IMR-90 (cell line): ENCODE results near the gene NRCAM. TPM values are rescaled to one million over a fixed set of nuclear protein-coding genes. Genes with fewer than 3 reads are reported as not detected.

ENCODE experiments used
- ATAC-seq: fragments of 200-7000 bp; cut with Tn5 transposase; 2 replicates; pipeline ENCODE4 v1.9.1; 2020; ENCODE audit warnings: low read depth, mild to moderate bottlenecking, moderate library complexity
- BruUV-seq: library from RNA; stranded (reverse); fragments of 400-500 nt; replicated peaks from 2 replicates; lab custom pipeline; 2021; lab: Mats Ljungman, UMichigan
- CTCF ChIA-PET: fragments of 300-600 bp; formaldehyde crosslinking; extraction: SDS; loops from one replicate; lab custom pipeline; 2021; ENCODE audit warnings: antibody characterized with exemption; lab: Yijun Ruan, JAX
- POLR2A ChIA-PET: fragments of 300-600 bp; sonication (Branson Sonifier 250); formaldehyde crosslinking; loops from one replicate; lab custom pipeline; 2022; ENCODE audit warnings: antibody characterized with exemption; ENCODE audit not compliant: unreplicated experiment; lab: Charles Lee
- DNase-seq: peaks from one replicate; pipeline ENCODE4 v3.0.0; 2013
- H2AFZ ChIP-seq: replicated peaks from 2 replicates; pipeline ENCODE3; 2013; ENCODE audit warnings: low read length, mild to moderate bottlenecking; ENCODE audit not compliant: poor library complexity
- H2AK5ac ChIP-seq: 2 replicates; pipeline ENCODE4 v1.6.1; 2013; ENCODE audit warnings: low read depth, low read length, inconsistent platforms
- H2AK9ac ChIP-seq: replicated peaks from 2 replicates; pipeline ENCODE3; 2013; ENCODE audit warnings: mild to moderate bottlenecking, low read depth, low read length, moderate library complexity; ENCODE audit not compliant: poor library complexity
- H2BK120ac ChIP-seq: 2 replicates; pipeline ENCODE4 v1.6.1; 2013; ENCODE audit warnings: low read depth, low read length, inconsistent platforms
- H2BK15ac ChIP-seq: 3 replicates; pipeline ENCODE4 v1.6.1; 2013; ENCODE audit warnings: low read depth, low read length, inconsistent platforms
- H2BK20ac ChIP-seq: 2 replicates; pipeline ENCODE4 v1.6.1; 2013; ENCODE audit warnings: low read depth, mild to moderate bottlenecking, inconsistent platforms, low read length, moderate library complexity
- H2BK5ac ChIP-seq: 2 replicates; pipeline ENCODE4 v1.6.1; 2013; ENCODE audit warnings: mild to moderate bottlenecking, low read depth, low read length, inconsistent platforms; ENCODE audit not compliant: poor library complexity, severe bottlenecking
- H3K14ac ChIP-seq: replicated peaks from 2 replicates; pipeline ENCODE4 v1.6.1; 2013; ENCODE audit warnings: low read depth, low read length, inconsistent platforms
- H3K18ac ChIP-seq: 2 replicates; pipeline ENCODE4 v1.6.1; 2013; ENCODE audit warnings: low read depth, low read length, control low read depth
- H3K23ac ChIP-seq: 2 replicates; pipeline ENCODE4 v1.6.1; 2013; ENCODE audit warnings: low read depth, low read length, inconsistent platforms
- H3K27ac ChIP-seq: 2 replicates; pipeline ENCODE4 v1.5.1; 2013; ENCODE audit warnings: mild to moderate bottlenecking, control low read depth, low read length; ENCODE audit not compliant: insufficient read depth
- H3K27me3 ChIP-seq: 2 replicates; pipeline ENCODE4 v1.6.1; 2013; ENCODE audit warnings: low read length; ENCODE audit not compliant: control insufficient read depth, insufficient read depth
- H3K36me3 ChIP-seq: 2 replicates; pipeline ENCODE4 v1.6.1; 2013; ENCODE audit warnings: low read length, mixed read lengths; ENCODE audit not compliant: control insufficient read depth, insufficient read depth
- H3K4ac ChIP-seq: 2 replicates; pipeline ENCODE4 v1.6.1; 2013; ENCODE audit warnings: low read depth, low read length, inconsistent platforms
- H3K4me1 ChIP-seq: 2 replicates; pipeline ENCODE4 v1.6.1; 2013; ENCODE audit warnings: low read length, mixed read lengths; ENCODE audit not compliant: control insufficient read depth, insufficient read depth
- H3K4me2 ChIP-seq: 2 replicates; pipeline ENCODE4 v1.6.1; 2013; ENCODE audit warnings: low read depth, mild to moderate bottlenecking, control low read depth, low read length, moderate library complexity
- H3K4me3 ChIP-seq: 2 replicates; pipeline ENCODE4 v1.5.1; 2013; ENCODE audit warnings: low read depth, mild to moderate bottlenecking, control low read depth, low read length, moderate library complexity; ENCODE audit not compliant: insufficient read depth
- H3K56ac ChIP-seq: 2 replicates; pipeline ENCODE4 v1.6.1; 2013; ENCODE audit warnings: low read length, inconsistent platforms; ENCODE audit not compliant: insufficient read depth; ENCODE audit errors: extremely low read depth
- H3K79me1 ChIP-seq, 2 experiments: 2 replicates each; pipeline ENCODE4 v1.6.1; 2013; ENCODE audit warnings: low read length in 2 of 2, inconsistent platforms in 1 of 2, low read depth in 1 of 2
- H3K9ac ChIP-seq: 2 replicates; pipeline ENCODE4 v1.6.1; 2013; ENCODE audit warnings: low read depth, low read length, control low read depth
- H3K9me1 ChIP-seq: 2 replicates; pipeline ENCODE4 v1.6.1; 2013; ENCODE audit warnings: low read length, inconsistent platforms; ENCODE audit not compliant: insufficient read depth
- H3K9me3 ChIP-seq: 2 replicates; pipeline ENCODE4 v1.6.1; 2013; ENCODE audit warnings: low read length; ENCODE audit not compliant: control insufficient read depth, insufficient read depth
- H4K20me1 ChIP-seq: 2 replicates; pipeline ENCODE4 v1.6.1; 2013; ENCODE audit warnings: low read length, inconsistent platforms; ENCODE audit not compliant: insufficient read depth
- H4K5ac ChIP-seq: 2 replicates; pipeline ENCODE4 v1.6.1; 2013; ENCODE audit warnings: mild to moderate bottlenecking, low read depth, low read length, control low read depth
- H4K8ac ChIP-seq, 2 experiments: 2 replicates each; pipeline ENCODE4 v1.6.1; 2013; ENCODE audit warnings: low read depth in 2 of 2, low read length in 2 of 2, control low read depth in 1 of 2, inconsistent platforms in 1 of 2
- H4K91ac ChIP-seq: 2 replicates; pipeline ENCODE4 v1.6.1; 2013; ENCODE audit warnings: low read depth, low read length, inconsistent platforms; ENCODE audit not compliant: insufficient read depth
- BHLHE40 ChIP-seq: fragments of 150-350 bp; IDR thresholded peaks from 2 replicates; pipeline ENCODE4 v1.6.1; 2016; ENCODE audit warnings: mild to moderate bottlenecking, low read depth, low read length
- CEBPB ChIP-seq: IDR thresholded peaks from 2 replicates; pipeline ENCODE4 v1.6.1; 2012; ENCODE audit warnings: low read depth, low read length, improper control_type of control experiment
- CTCF ChIP-seq: conservative IDR thresholded peaks from 2 replicates; pipeline ENCODE4 v1.5.1; 2012; ENCODE audit warnings: mild to moderate bottlenecking, low read depth, low read length, improper control_type of control experiment
- FOS ChIP-seq: fragments of 150-350 bp; IDR thresholded peaks from 2 replicates; pipeline ENCODE4 v1.6.1; 2016; ENCODE audit warnings: low read depth, low read length
- MAFK ChIP-seq: IDR thresholded peaks from 2 replicates; pipeline ENCODE4 v1.6.1; 2012; ENCODE audit warnings: low read depth, low read length, improper control_type of control experiment
- MXI1 ChIP-seq: IDR thresholded peaks from 2 replicates; pipeline ENCODE4 v1.6.1; 2012; ENCODE audit warnings: low read depth, mild to moderate bottlenecking, low read length, moderate library complexity, borderline replicate concordance
- NFE2L2 ChIP-seq: fragments of 150-350 bp; IDR thresholded peaks from 2 replicates; pipeline ENCODE4 v1.6.1; 2016; ENCODE audit warnings: low read depth, mild to moderate bottlenecking, low read length
- POLR2A ChIP-seq: IDR thresholded peaks from 2 replicates; pipeline ENCODE4 v1.6.1; 2012; ENCODE audit warnings: mild to moderate bottlenecking, low read depth, low read length
- RCOR1 ChIP-seq: IDR thresholded peaks from 2 replicates; pipeline ENCODE4 v1.6.1; 2012; ENCODE audit warnings: mild to moderate bottlenecking, low read length, improper control_type of control experiment; ENCODE audit not compliant: insufficient replicate concordance
- RFX5 ChIP-seq: IDR thresholded peaks from 2 replicates; pipeline ENCODE4 v1.8.0; 2012; ENCODE audit warnings: low read depth, mild to moderate bottlenecking, low read length, moderate library complexity
- WGBS, 2 experiments: methylation state at CpG; one replicate each; pipeline versions ENCODE4 v1.1.5 to v1.1.7; 2013; ENCODE audit warnings: missing lambda C conversion rate in 2 of 2; ENCODE audit not compliant: insufficient read length in 1 of 2; ENCODE audit errors: extremely low coverage in 2 of 2; 5-methylcytosine and 5-hydroxymethylcytosine counted together
- dilution Hi-C: fragments of 300-500 bp; cut with HindIII; formaldehyde crosslinking; loops from one replicate; pipeline ENCODE4 v1.14.3; 2018; ENCODE audit warnings: low sequenced_read_pairs; ENCODE audit not compliant: unreplicated experiment
- in situ Hi-C: fragments of 300-500 bp; cut with MboI; formaldehyde crosslinking; loops from 3 replicates; pipeline ENCODE4 v1.14.3; 2019; ENCODE audit warnings: low sequenced_read_pairs, inconsistent platforms, mixed read lengths
- intact Hi-C: fragments of 100-400 bp; cut with micrococcal nuclease; formaldehyde crosslinking; loops from 2 replicates; pipeline ENCODE4 v1.10.0; 2022
- polyA plus RNA-seq, 3 experiments: library from polyadenylated mRNA; depleted of rRNA; stranded (reverse); fragments of >200 nt; gene quantifications; 2 replicates each; pipeline ENCODE4 v1.2.3, GENCODE V29; 2012; ENCODE audit warnings: low replicate concordance in 1 of 3
- total RNA-seq: library from RNA; depleted of rRNA; stranded (reverse); fragments of >200 nt; gene quantifications from 2 replicates; pipeline ENCODE4 v1.2.3, GENCODE V29; 2012

The NRCAM gene
- total and polyA plus RNA-seq, 2 of the 4 experiments (the other 2 are of a cell fraction): 0.46 to 1.1 TPM

GRCh38 chr7:108480311-108480710 lies 24.1 kb upstream of the NRCAM start:
- no peak overlapping the region for H4K8ac ChIP-seq
- H3K4me2 ChIP-seq: no peak overlapping the region
- POLR2A ChIA-PET: no interaction called here
- intact Hi-C loops (no loop called here), dilution Hi-C loops (loop anchor here (25.0 kb wide), 1 partner anchor 293 kb away; no protein-coding TSS in a partner anchor), in situ Hi-C loops (loop anchor here (10.0 kb wide), 1 partner anchor 286 kb away; no protein-coding TSS in a partner anchor)
- peaks cover 6% of the 10 kb centered on the region for H3K36me3 ChIP-seq
- no peak for DNase-seq
- WGBS, 2 experiments: no CpG with 5 or more reads among the region's 5 CpGs
- no peaks in the 10 kb centered on the region for H4K20me1 ChIP-seq
- no peak overlapping the region for H2BK20ac ChIP-seq
- H3K27me3 ChIP-seq: no peaks in the 10 kb centered on the region
- CTCF ChIA-PET: no interaction called here
- ATAC-seq: no peak
- H2AFZ ChIP-seq: no peak overlapping the region
- H3K23ac ChIP-seq: no peak overlapping the region
- no peaks in the 10 kb centered on the region for H3K9me3 ChIP-seq
- no peak overlapping the region for H3K18ac ChIP-seq
- no peak overlapping the region for H2BK15ac ChIP-seq
- H3K9ac ChIP-seq: no peak overlapping the region
- H3K9me1 ChIP-seq: 0 out of 2 replicates have a peak, but pooled peaks cover 7% of the 10 kb centered on the region
- no peak overlapping the region for H4K5ac ChIP-seq
- H3K14ac ChIP-seq: no peak overlapping the region
- H2AK9ac ChIP-seq: no peak overlapping the region
- H3K4me1 ChIP-seq: no peaks in the 10 kb centered on the region
- H2BK120ac ChIP-seq: no peak overlapping the region
- no peak overlapping the region for H2BK5ac ChIP-seq
- H3K56ac ChIP-seq: no peak overlapping the region
- H3K27ac ChIP-seq: no peak overlapping the region
- H3K4ac ChIP-seq: no peak overlapping the region
- TF ChIP-seq MXI1 (no peak), CTCF (no peak), RFX5 (no peak), BHLHE40 (no peak), POLR2A (no peak), MAFK (no peak), RCOR1 (no peak), FOS (no peak), CEBPB (no peak), NFE2L2 (no peak)
- H4K91ac ChIP-seq: no peak overlapping the region
- BruUV-seq: no TSS peak
- no peaks in the 10 kb centered on the region; a peak in 1 of 4 replicates for H3K79me1 ChIP-seq
- no peak overlapping the region for H3K4me3 ChIP-seq
- no peak overlapping the region for H2AK5ac ChIP-seq
